Activated CD8-positive, alpha-beta T cell treated with anti-CD3 and anti-CD28 coated beads, Interleukin-2, amount 10 ng/mL, durations not matched to agents 7 days and 5 days (primary cell): ENCODE data around the gene PLCB2. TPM values are rescaled to one million over a fixed set of nuclear protein-coding genes. Genes with fewer than 3 reads are reported as not detected.

ENCODE experiments used
- ATAC-seq: fragments of 150-1000 bp; cut with Tn5 transposase; one replicate; pipeline ENCODE4 v1.10.0; 2021; ENCODE audit warnings: moderate library complexity
- CTCF ChIA-PET: fragments of 350-600 bp; sonication (Branson Sonifier 250); formaldehyde crosslinking; loops from one replicate; lab custom pipeline; 2021; ENCODE audit warnings: antibody characterized with exemption; lab: Charles Lee
- POLR2A ChIA-PET: fragments of 350-600 bp; sonication (Branson Sonifier 250); formaldehyde crosslinking; loops from one replicate; lab custom pipeline; 2021; ENCODE audit warnings: antibody characterized with exemption; lab: Charles Lee
- DNase-seq: peaks from one replicate; pipeline ENCODE4 v3.0.0-alpha.2; 2020
- H3K27ac Mint-ChIP-seq: one replicate; pipeline ENCODE4 v1.8.0; 2021; ENCODE audit warnings: mild to moderate bottlenecking, mixed read lengths
- H3K27me3 Mint-ChIP-seq: one replicate; pipeline ENCODE4 v1.8.0; 2021; ENCODE audit warnings: low read depth, mixed read lengths
- H3K36me3 Mint-ChIP-seq: one replicate; pipeline ENCODE4 v1.8.0; 2021; ENCODE audit warnings: low read depth, mixed read lengths
- H3K4me1 Mint-ChIP-seq: one replicate; pipeline ENCODE4 v1.8.0; 2021; ENCODE audit warnings: low read depth, mixed read lengths
- H3K4me3 Mint-ChIP-seq: one replicate; pipeline ENCODE4 v1.8.0; 2021; ENCODE audit warnings: mild to moderate bottlenecking, mixed read lengths
- H3K9me3 Mint-ChIP-seq: one replicate; pipeline ENCODE4 v1.8.0; 2022; ENCODE audit warnings: mixed read lengths; ENCODE audit not compliant: insufficient read depth
- total RNA-seq, 2 experiments: library from RNA; stranded (reverse); gene quantifications; one replicate each; pipeline ENCODE4 v1.2.3, GENCODE V29; 2021

Gene PLCB2
- total RNA-seq, 2 experiments from 2014 or later, result 133 to 160 TPM

- POLR2A ChIA-PET, result interaction anchor here (1.2 kb wide), 1 partner anchor 8 kb away, joined by 3 read pairs; the partner anchor contains the start of gene PAK6
- CTCF ChIA-PET, result interaction anchor here (0.6 to 8.1 kb wide), 4 partner anchors 21 to 90 kb away, joined by 3 to 43 read pairs (median 4); no protein-coding TSS in a partner anchor
- H3K36me3 Mint-ChIP-seq, result no peaks in the 10 kb centered on the region
- H3K27me3 Mint-ChIP-seq, result peaks cover 23% of the 10 kb centered on the region
- DNase-seq (no peak), ATAC-seq (no peak)
- peaks cover 12% of the 10 kb centered on the region for H3K4me1 Mint-ChIP-seq
- H3K9me3 Mint-ChIP-seq, result no peaks in the 10 kb centered on the region
- no peak overlapping the region for H3K4me3 Mint-ChIP-seq
- H3K27ac Mint-ChIP-seq, result no peak overlapping the region
Observed at GRCh38 chr15:40247406-40247971, 60.2 kb downstream of the PLCB2 start.

DNA sequence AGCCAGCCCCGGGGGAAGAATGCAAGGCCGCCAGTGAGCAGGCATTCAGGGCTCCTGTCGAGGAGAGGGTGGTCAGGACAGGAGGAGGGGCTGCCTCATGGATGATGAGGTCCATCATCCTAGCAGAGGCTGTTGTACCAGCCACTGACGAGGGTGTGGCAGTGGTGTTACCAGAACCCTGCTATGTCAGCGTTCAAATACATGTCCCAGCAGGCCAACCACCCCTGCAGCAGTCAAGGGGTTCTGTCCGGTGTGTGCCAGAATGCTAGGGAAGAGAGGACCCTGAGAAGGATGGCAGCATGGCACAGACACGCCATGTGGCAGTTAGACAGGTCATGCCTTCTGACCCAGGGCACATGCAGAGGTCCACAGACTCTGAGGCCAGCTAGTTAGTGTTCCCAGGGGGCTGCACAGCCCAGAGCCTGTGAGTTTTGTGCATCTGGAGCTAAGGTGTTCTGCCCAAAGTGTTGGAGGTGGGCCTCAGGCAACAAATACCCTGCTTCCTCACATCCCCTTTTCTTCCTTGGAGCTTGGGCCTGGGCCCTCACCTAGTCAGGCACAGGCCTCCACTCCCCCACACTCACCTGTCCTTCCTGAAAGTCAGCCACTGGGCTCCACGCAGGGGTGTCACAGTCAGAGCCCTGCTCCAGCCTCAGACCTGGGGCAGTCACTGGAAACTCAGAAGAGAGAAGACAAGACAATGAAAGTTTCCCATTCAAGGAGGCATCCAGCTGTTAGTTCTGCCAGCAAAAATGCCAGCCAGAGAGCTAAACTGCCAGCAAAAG lies 61.0 kb downstream of the PLCB2 start:
- Mint-ChIP-seq H3K9me3 (no peaks in the 10 kb centered on the region), H3K36me3 (no peaks in the 10 kb centered on the region), H3K4me1 (peaks cover 13% of the 10 kb centered on the region), H3K27ac (no peak overlapping the region), H3K27me3 (peaks cover 19% of the 10 kb centered on the region), H3K4me3 (no peak overlapping the region)
- ATAC-seq, result no peak
- DNase-seq, result no peak
- CTCF ChIA-PET, result interaction anchor here (1.1 to 8.1 kb wide), 4 partner anchors 20 to 91 kb away, joined by 3 to 43 read pairs (median 10); no protein-coding TSS in a partner anchor
- POLR2A ChIA-PET, result interaction anchor here (0.9 kb wide), 1 partner anchor 19 kb away, joined by 3 read pairs; no protein-coding TSS in a partner anchor

- no peak for DNase-seq
- Mint-ChIP-seq H3K4me1 (peaks cover 13% of the 10 kb centered on the region), H3K9me3 (no peaks in the 10 kb centered on the region), H3K27ac (no peak overlapping the region), H3K27me3 (peaks cover 14% of the 10 kb centered on the region), H3K36me3 (no peaks in the 10 kb centered on the region), H3K4me3 (no peak overlapping the region)
- ATAC-seq, result no peak
- CTCF ChIA-PET, result interaction anchor here (4.5 to 8.1 kb wide), 2 partner anchors 28 kb away, joined by 16 to 43 read pairs; no protein-coding TSS in a partner anchor
- POLR2A ChIA-PET, result interaction anchor here (0.9 kb wide), 1 partner anchor 18 kb away, joined by 3 read pairs; no protein-coding TSS in a partner anchor
Observed at GRCh38 chr15:40245666-40246450, 61.9 kb downstream of the PLCB2 start.

DNA sequence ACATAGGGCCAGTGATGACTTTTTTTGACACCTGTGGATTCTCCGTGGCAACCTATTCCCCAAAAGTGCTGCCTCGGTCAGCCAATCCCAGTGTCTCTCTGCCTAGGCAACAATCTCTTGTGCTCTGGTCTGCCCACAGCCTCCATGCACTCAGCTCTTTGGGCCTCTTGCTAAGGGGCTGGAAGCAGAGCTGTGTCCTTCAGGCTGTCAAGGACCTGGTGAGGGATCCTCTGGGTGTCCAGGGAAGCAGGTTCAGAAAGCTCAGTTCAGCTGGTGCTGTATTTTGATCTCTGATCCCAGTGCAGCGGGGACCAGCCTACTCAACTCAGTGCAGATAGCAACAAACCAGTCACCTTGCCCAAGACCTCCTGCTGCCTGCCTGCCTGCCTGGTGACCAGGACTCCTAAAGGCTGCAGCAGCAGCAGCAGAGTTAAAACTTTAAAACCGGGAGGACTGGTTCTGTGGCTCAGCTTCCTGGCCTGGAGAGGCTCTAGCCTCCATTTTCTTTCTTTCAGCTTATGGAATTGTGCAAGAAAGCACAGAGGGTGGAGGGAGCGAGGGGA lies 62.7 kb downstream of the PLCB2 start:
- no peaks in the 10 kb centered on the region for H3K36me3 Mint-ChIP-seq
- no peak overlapping the region for H3K27ac Mint-ChIP-seq
- ChIA-PET POLR2A (no interaction called here), CTCF (interaction anchor here (0.9 to 8.1 kb wide), 4 partner anchors 25 to 199 kb away, joined by 3 to 43 read pairs (median 10); no protein-coding TSS in a partner anchor)
- ATAC-seq, result no peak
- no peak for DNase-seq
- peaks cover 9% of the 10 kb centered on the region for H3K27me3 Mint-ChIP-seq
- H3K9me3 Mint-ChIP-seq, result no peaks in the 10 kb centered on the region
- no peak overlapping the region for H3K4me3 Mint-ChIP-seq
- peaks cover 13% of the 10 kb centered on the region for H3K4me1 Mint-ChIP-seq

- POLR2A ChIA-PET, result no interaction called here
- Mint-ChIP-seq H3K4me3 (no peak overlapping the region), H3K27me3 (peaks cover 10% of the 10 kb centered on the region), H3K27ac (no peak overlapping the region), H3K9me3 (no peaks in the 10 kb centered on the region), H3K36me3 (no peaks in the 10 kb centered on the region), H3K4me1 (peaks cover 24% of the 10 kb centered on the region)
- CTCF ChIA-PET, result interaction anchor here (1.1 to 8.1 kb wide), 5 partner anchors 11 to 198 kb away, joined by 3 to 43 read pairs (median 4); no protein-coding TSS in a partner anchor
- ATAC-seq, result no peak
- no peak for DNase-seq
Observed at GRCh38 chr15:40243126-40243810, 64.5 kb downstream of the PLCB2 start.

DNA sequence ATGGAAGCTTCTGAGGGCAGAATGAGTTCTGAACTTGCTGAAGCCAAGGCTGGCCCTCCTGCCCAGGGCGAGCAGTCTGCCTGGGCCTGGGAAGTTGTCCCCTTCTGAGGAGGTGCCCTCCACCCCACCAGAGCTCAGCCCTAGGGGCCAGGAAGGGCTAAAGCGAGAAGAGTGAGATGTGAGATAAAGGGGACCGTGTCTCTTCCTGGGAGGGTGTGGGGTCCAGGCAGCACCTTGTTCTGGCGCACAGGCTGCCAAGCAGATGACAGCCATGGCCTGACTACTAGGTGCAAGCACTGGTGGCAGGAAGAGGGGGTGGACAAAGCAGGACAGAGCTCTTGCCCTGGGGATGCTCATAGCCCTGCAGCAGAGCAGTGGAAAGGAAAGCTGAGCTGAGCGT lies 65.1 kb downstream of the PLCB2 start:
- no peak for DNase-seq
- H3K9me3 Mint-ChIP-seq, result no peaks in the 10 kb centered on the region
- H3K4me3 Mint-ChIP-seq, result no peak overlapping the region
- ChIA-PET CTCF (interaction anchor here (1.1 to 8.1 kb wide), 5 partner anchors 12 to 37 kb away, joined by 3 to 43 read pairs (median 4); no protein-coding TSS in a partner anchor), POLR2A (no interaction called here)
- H3K27ac Mint-ChIP-seq, result no peak overlapping the region
- peaks cover 17% of the 10 kb centered on the region for H3K27me3 Mint-ChIP-seq
- no peaks in the 10 kb centered on the region for H3K36me3 Mint-ChIP-seq
- H3K4me1 Mint-ChIP-seq, result peaks cover 26% of the 10 kb centered on the region
- ATAC-seq, result no peak

DNA sequence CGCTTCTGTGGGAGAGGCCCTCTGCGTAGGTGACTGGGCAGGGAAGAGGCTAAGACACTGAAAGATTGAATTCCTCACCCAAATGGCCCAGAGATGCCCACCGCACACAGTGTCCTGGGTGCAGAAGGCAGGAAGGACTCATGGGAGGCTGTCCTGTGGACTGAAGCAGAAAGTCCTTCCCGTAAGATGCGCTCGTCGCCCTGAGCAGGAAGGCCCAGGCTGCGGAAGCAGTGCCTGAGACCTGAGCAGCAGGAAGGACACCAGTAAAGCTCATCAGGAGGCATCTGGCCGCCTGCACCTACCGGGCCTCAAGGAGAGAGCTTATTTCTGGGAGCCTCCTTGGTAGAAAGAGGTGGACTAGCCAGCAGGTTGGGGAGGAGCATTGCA lies 65.5 kb downstream of the PLCB2 start:
- ChIA-PET CTCF (interaction anchor here (1.1 to 8.1 kb wide), 5 partner anchors 11 to 37 kb away, joined by 3 to 43 read pairs (median 4); no protein-coding TSS in a partner anchor), POLR2A (no interaction called here)
- H3K4me1 Mint-ChIP-seq, result peaks cover 26% of the 10 kb centered on the region

GRCh38 chr15:40241269-40242212 lies 66.2 kb downstream of the PLCB2 start:
- peaks cover 26% of the 10 kb centered on the region for H3K4me1 Mint-ChIP-seq
- H3K27me3 Mint-ChIP-seq, result peaks cover 17% of the 10 kb centered on the region
- H3K27ac Mint-ChIP-seq, result no peak overlapping the region
- POLR2A ChIA-PET, result interaction anchor here (1.3 kb wide), 1 partner anchor 13 kb away, joined by 3 read pairs; no protein-coding TSS in a partner anchor
- H3K36me3 Mint-ChIP-seq, result no peaks in the 10 kb centered on the region
- H3K4me3 Mint-ChIP-seq, result no peak overlapping the region
- CTCF ChIA-PET, result interaction anchor here (1.1 to 8.1 kb wide), 6 partner anchors 10 to 84 kb away, joined by 3 to 43 read pairs (median 4); no protein-coding TSS in a partner anchor
- no peak for DNase-seq
- no peak for ATAC-seq
- no peaks in the 10 kb centered on the region for H3K9me3 Mint-ChIP-seq

More for the DNA sequence above, 65.5 kb downstream of the PLCB2 start:
- Mint-ChIP-seq H3K27ac (no peak overlapping the region), H3K9me3 (no peaks in the 10 kb centered on the region), H3K4me3 (no peak overlapping the region), H3K36me3 (no peaks in the 10 kb centered on the region), H3K27me3 (peaks cover 17% of the 10 kb centered on the region)
- ATAC-seq (no peak), DNase-seq (no peak)

DNA sequence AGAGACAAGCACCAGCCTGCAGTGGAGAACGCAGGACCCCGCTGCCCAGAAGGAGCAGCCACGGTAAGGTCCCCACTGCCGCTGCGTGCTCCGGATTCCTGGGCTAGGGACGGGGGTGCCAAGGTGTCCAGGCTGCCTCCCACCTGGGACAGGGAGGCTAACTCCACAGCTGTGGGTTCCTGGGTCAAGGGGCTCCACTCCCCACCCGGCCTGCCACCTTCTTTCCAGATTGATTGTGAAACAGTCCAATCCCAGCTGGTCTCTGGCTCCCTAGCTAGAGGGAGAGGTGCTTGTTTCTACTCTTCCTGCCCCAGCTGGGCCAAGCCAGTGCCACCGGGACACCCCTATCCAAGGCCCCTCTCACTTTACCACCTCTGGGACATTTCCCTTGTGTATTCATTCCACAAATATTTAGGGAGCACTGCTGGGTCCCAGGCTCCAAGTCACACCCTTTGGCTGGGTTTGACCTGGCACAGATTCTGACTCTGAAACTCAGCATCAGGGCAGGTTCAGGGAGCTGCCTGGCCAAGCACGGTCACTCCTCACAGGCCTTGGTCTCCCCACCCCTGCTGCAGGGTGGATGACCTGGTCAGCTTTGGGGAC lies 67.0 kb downstream of the PLCB2 start:
- DNase-seq (no peak), ATAC-seq (no peak)
- Mint-ChIP-seq H3K4me1 (peaks cover 22% of the 10 kb centered on the region), H3K27me3 (peaks cover 17% of the 10 kb centered on the region), H3K27ac (no peak overlapping the region), H3K4me3 (no peak overlapping the region), H3K9me3 (no peaks in the 10 kb centered on the region), H3K36me3 (no peaks in the 10 kb centered on the region)
- ChIA-PET POLR2A (interaction anchor here (1.3 kb wide), 1 partner anchor 12 kb away, joined by 3 read pairs; no protein-coding TSS in a partner anchor), CTCF (interaction anchor here (1.1 to 8.1 kb wide), 2 partner anchors 33 to 85 kb away, joined by 3 to 43 read pairs; no protein-coding TSS in a partner anchor)
